ENCODE results near the gene KDM8.

- TF ChIP-seq CTCF (IDR thresholded peaks at IDR 0.05) (no peak), POLR2A (IDR thresholded peaks at IDR 0.05; ENCODE audit: low read depth) (no peak), EP300 (IDR thresholded peaks at IDR 0.05) (no peak)
These were observed 27.4 kb upstream of the KDM8 start for GRCh38 chr16:27175888-27176287.
